ENCODE measurements around the gene TBC1D17.

GRCh38 chr19:49830766-49831165 is 46.7 kb upstream of the TBC1D17 start:
- TF ChIP-seq POLR2A (IDR thresholded peaks at IDR 0.05; ENCODE audit: low read length) = no peak
- TF ChIP-seq GATA1 (IDR thresholded peaks at IDR 0.05; ENCODE audit: low read depth, low read length) = no peak

Measured in erythroblast (primary cell).